Endodermal cell (in vitro differentiated cells): ENCODE data around the gene PRR33. TPM values are rescaled to one million over a fixed set of nuclear protein-coding genes. Genes with fewer than 3 reads are reported as not detected.

Source experiments
- DNase-seq: peaks from one replicate; pipeline ENCODE4 v3.0.0-alpha.2; 2017
- H3K27ac ChIP-seq: 2 replicates; pipeline ENCODE4 v1.5.1; 2013; ENCODE audit warnings: mild to moderate bottlenecking, low read depth, low read length, moderate library complexity
- H3K27me3 ChIP-seq: 2 replicates; pipeline ENCODE4 v1.6.1; 2013; ENCODE audit warnings: mild to moderate bottlenecking, low read length, moderate library complexity; ENCODE audit not compliant: insufficient read depth, control insufficient read depth, poor library complexity, severe bottlenecking
- H3K36me3 ChIP-seq: 2 replicates; pipeline ENCODE4 v1.7.0; 2013; ENCODE audit warnings: mild to moderate bottlenecking, low read length, moderate library complexity; ENCODE audit not compliant: control insufficient read depth, insufficient read depth
- H3K4me1 ChIP-seq: one replicate; pipeline ENCODE4 v1.7.0; 2013; ENCODE audit warnings: low read length; ENCODE audit not compliant: control insufficient read depth, insufficient read depth
- H3K4me3 ChIP-seq: 2 replicates; pipeline ENCODE4 v1.5.1; 2013; ENCODE audit warnings: mild to moderate bottlenecking, low read length, moderate library complexity
- H3K9ac ChIP-seq: 2 replicates; pipeline ENCODE4 v1.6.1; 2013; ENCODE audit warnings: mild to moderate bottlenecking, low read length, moderate library complexity; ENCODE audit not compliant: poor library complexity, severe bottlenecking; ENCODE audit errors: extremely low read depth
- H3K9me3 ChIP-seq: 2 replicates; pipeline ENCODE4 v1.6.1; 2013; ENCODE audit warnings: mild to moderate bottlenecking, low read length, moderate library complexity; ENCODE audit not compliant: control insufficient read depth
- H3K27ac Mint-ChIP-seq: 2 replicates; pipeline ENCODE4 v1.8.0; 2020; ENCODE audit warnings: mixed read lengths
- H3K27me3 Mint-ChIP-seq: 2 replicates; pipeline ENCODE4 v1.8.0; 2021; ENCODE audit warnings: mild to moderate bottlenecking, mixed read lengths; ENCODE audit not compliant: insufficient read depth
- H3K36me3 Mint-ChIP-seq: 2 replicates; pipeline ENCODE4 v1.8.0; 2020; ENCODE audit warnings: low read depth, mixed read lengths
- H3K4me1 Mint-ChIP-seq: 2 replicates; pipeline ENCODE4 v1.8.0; 2020; ENCODE audit warnings: mixed read lengths
- H3K4me3 Mint-ChIP-seq: 2 replicates; pipeline ENCODE4 v1.8.0; 2020; ENCODE audit warnings: mild to moderate bottlenecking, moderate library complexity, mixed read lengths
- H3K9me3 Mint-ChIP-seq: 2 replicates; pipeline ENCODE4 v1.8.0; 2020; ENCODE audit warnings: mild to moderate bottlenecking, mixed read lengths
- WGBS, 2 experiments: methylation state at CpG; one replicate each; pipeline versions ENCODE4 v1.1.5 to v1.1.7; 2013; ENCODE audit warnings: missing lambda C conversion rate in 2 of 2, mixed read lengths in 1 of 2; ENCODE audit not compliant: insufficient coverage in 1 of 2, insufficient read length in 1 of 2; 5-methylcytosine and 5-hydroxymethylcytosine counted together
- total RNA-seq, 2 donors: library from RNA; stranded (reverse); fragmentation: NEBNext Ultra II Directional in 1 of 2; extraction: Animal tissue kit (Norgen Biotek cat#: 25700) in 1 of 2; gene quantifications; 2 replicates in 1 of 2; 3 replicates in 1 of 2; pipeline ENCODE4 v1.2.1, GENCODE V29; 2021
- TF ChIP-seq, protein P1 (sequence below): fragments of 200-600 bp; sonication (generic); conservative IDR thresholded peaks from 2 replicates; pipeline ENCODE4 v1.5.0; 2021; ENCODE audit warnings: antibody characterized with exemption, mild to moderate bottlenecking

The PRR33 gene
- total RNA-seq, 2 donors from 2014 or later: not detected

DNA sequence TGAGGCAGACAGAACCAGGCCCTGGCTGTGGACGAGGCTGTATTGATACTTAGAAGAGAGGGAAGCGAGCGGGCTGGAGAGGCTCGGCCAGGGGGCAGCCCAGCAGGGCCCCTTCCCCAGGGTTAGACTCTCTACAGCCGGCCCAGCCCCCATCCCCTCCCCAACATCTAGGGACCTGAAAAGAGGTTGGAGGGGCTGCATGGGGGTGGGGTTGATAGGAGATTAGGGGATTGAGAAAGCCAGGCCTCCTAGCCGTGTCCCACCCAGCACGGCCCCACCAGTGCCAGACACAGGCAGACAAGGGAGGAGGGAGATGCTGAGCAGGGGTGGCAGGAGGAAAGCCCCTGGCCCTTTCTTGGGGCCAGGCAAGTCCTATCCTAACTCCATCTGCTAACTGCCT lies 33.1 kb downstream of the PRR33 start:
- Mint-ChIP-seq H3K27ac (no peak overlapping the region), H3K4me3 (no peak overlapping the region), H3K36me3 (no peaks in the 10 kb centered on the region), H3K9me3 (no peaks in the 10 kb centered on the region), H3K27me3 (peaks cover 4% of the 10 kb centered on the region), H3K4me1 (no peaks in the 10 kb centered on the region)
- Histone ChIP-seq H3K27ac (no peak overlapping the region), H3K27me3 (no peaks in the 10 kb centered on the region), H3K36me3 (no peaks in the 10 kb centered on the region), H3K4me1 (no peaks in the 10 kb centered on the region), H3K9ac (no peak overlapping the region), H3K9me3 (no peaks in the 10 kb centered on the region), H3K4me3 (no peak overlapping the region)
- TF ChIP-seq, protein P1, sequence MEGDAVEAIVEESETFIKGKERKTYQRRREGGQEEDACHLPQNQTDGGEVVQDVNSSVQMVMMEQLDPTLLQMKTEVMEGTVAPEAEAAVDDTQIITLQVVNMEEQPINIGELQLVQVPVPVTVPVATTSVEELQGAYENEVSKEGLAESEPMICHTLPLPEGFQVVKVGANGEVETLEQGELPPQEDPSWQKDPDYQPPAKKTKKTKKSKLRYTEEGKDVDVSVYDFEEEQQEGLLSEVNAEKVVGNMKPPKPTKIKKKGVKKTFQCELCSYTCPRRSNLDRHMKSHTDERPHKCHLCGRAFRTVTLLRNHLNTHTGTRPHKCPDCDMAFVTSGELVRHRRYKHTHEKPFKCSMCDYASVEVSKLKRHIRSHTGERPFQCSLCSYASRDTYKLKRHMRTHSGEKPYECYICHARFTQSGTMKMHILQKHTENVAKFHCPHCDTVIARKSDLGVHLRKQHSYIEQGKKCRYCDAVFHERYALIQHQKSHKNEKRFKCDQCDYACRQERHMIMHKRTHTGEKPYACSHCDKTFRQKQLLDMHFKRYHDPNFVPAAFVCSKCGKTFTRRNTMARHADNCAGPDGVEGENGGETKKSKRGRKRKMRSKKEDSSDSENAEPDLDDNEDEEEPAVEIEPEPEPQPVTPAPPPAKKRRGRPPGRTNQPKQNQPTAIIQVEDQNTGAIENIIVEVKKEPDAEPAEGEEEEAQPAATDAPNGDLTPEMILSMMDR: no peak
- 83 to 89% methylated on average over 2 to 5 of the region's 7 CpGs for WGBS, 2 experiments
- DNase-seq: no peak

GRCh38 chr11:1858154-1858553 lies 33.5 kb downstream of the PRR33 start:
- Mint-ChIP-seq H3K27ac (no peak overlapping the region), H3K27me3 (peaks cover 4% of the 10 kb centered on the region), H3K36me3 (no peaks in the 10 kb centered on the region), H3K4me1 (no peaks in the 10 kb centered on the region), H3K9me3 (no peaks in the 10 kb centered on the region), H3K4me3 (no peak overlapping the region)
- TF ChIP-seq, protein P1: no peak
- no peaks in the 10 kb centered on the region for H3K9me3 ChIP-seq
- no peaks in the 10 kb centered on the region for H3K27me3 ChIP-seq
- H3K27ac ChIP-seq: no peak overlapping the region
- no peak overlapping the region for H3K9ac ChIP-seq
- no peak for DNase-seq
- 93% methylated on average over 9 of the region's 9 CpGs; no CpG with 5 or more reads in 1 of the 2 experiments for WGBS, 2 experiments
- H3K4me3 ChIP-seq: no peak overlapping the region
- no peaks in the 10 kb centered on the region for H3K36me3 ChIP-seq
- H3K4me1 ChIP-seq: no peaks in the 10 kb centered on the region

- Histone ChIP-seq H3K4me3 (no peak overlapping the region), H3K27ac (no peak overlapping the region), H3K4me1 (no peaks in the 10 kb centered on the region), H3K9me3 (no peaks in the 10 kb centered on the region), H3K9ac (no peak overlapping the region), H3K27me3 (no peaks in the 10 kb centered on the region), H3K36me3 (no peaks in the 10 kb centered on the region)
- 89% methylated on average over 4 to 11 of the region's 11 CpGs for WGBS, 2 experiments
- Mint-ChIP-seq H3K9me3 (no peaks in the 10 kb centered on the region), H3K27me3 (no peaks in the 10 kb centered on the region), H3K4me1 (no peaks in the 10 kb centered on the region), H3K36me3 (no peaks in the 10 kb centered on the region), H3K4me3 (no peak overlapping the region), H3K27ac (no peak overlapping the region)
- TF ChIP-seq, protein P1: no peak
- DNase-seq: no peak
Measured at GRCh38 chr11:1857064-1857463, 34.6 kb downstream of the PRR33 start.
